Activated CD4-positive, alpha-beta memory T cell treated with anti-CD3 and anti-CD28 coated beads, Interleukin-2, amount 10 ng/mL, durations not matched to agents 7 days and 5 days (primary cell): ENCODE measurements around the gene IPO13. TPM values are rescaled to one million over a fixed set of nuclear protein-coding genes. Genes with fewer than 3 reads are reported as not detected.

Experiments
- CTCF ChIA-PET: fragments of 350-600 bp; sonication (Branson Sonifier 250); formaldehyde crosslinking; loops from one replicate; lab custom pipeline; 2021; ENCODE audit warnings: antibody characterized with exemption, inconsistent platforms; lab: Charles Lee
- POLR2A ChIA-PET: fragments of 350-600 bp; sonication (Branson Sonifier 250); formaldehyde crosslinking; loops from one replicate; lab custom pipeline; 2021; ENCODE audit warnings: antibody characterized with exemption; lab: Charles Lee
- DNase-seq: peaks from one replicate; pipeline ENCODE4 v3.0.0-alpha.2; 2020
- H3K27ac Mint-ChIP-seq: one replicate; pipeline ENCODE4 v1.8.0; 2021; ENCODE audit warnings: mild to moderate bottlenecking, mixed read lengths
- H3K27me3 Mint-ChIP-seq: one replicate; pipeline ENCODE4 v1.8.0; 2021; ENCODE audit warnings: mixed read lengths
- H3K36me3 Mint-ChIP-seq: one replicate; pipeline ENCODE4 v1.8.0; 2021; ENCODE audit warnings: low read depth, mixed read lengths
- H3K4me1 Mint-ChIP-seq: one replicate; pipeline ENCODE4 v1.8.0; 2021; ENCODE audit warnings: mixed read lengths
- H3K4me3 Mint-ChIP-seq: one replicate; pipeline ENCODE4 v1.8.0; 2021; ENCODE audit warnings: mild to moderate bottlenecking, mixed read lengths
- H3K9me3 Mint-ChIP-seq: one replicate; pipeline ENCODE4 v1.8.0; 2021; ENCODE audit warnings: mixed read lengths
- total RNA-seq, 2 experiments: library from RNA; stranded (reverse); gene quantifications; one replicate each; pipeline ENCODE4 v1.2.3, GENCODE V29; 2021

Gene IPO13
- total RNA-seq, 2 experiments from 2014 or later = 21.5 to 23.5 TPM

DNA sequence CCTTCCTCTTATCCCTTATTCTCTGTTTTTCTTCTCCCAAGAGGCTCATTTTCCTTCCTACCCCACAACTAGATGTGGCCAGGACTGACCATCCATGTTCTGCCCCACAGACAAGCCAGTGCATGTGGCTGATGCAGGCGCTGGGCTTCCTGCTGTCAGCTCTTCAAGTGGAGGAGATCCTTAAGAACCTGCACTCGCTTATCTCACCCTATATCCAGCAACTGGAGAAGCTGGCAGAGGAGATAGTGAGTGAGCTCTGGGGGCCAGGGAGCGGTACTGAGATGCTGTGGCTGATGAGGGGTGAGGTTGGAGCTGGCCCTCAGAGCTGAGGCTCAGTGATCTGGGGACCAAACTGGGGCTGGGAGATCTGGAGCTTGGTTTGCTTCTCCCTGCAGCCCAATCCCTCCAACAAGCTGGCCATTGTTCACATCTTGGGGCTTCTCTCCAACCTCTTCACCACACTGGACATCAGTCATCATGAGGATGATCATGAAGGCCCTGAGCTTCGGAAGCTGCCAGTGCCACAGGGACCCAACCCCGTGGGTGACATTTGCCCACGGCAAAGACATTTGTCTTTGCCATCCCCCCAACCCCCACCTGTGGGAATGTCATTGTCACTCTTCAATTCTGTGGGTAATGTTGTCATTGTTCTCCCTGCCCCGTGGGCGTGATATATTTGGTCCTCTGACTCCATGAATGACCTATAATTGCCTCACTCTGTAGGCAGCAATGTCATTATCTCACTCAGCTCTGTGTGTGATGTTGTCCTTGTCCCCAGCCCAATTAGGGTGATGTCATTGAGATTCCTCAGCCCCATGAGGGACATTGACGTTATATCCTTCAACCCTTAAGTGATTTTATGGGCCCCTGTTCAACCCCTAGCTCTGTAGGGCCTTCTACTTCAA is 11.9 kb downstream of the IPO13 start:
- Mint-ChIP-seq H3K36me3 (peaks cover 10% of the 10 kb centered on the region), H3K9me3 (no peaks in the 10 kb centered on the region), H3K4me3 (no peak overlapping the region), H3K27ac (no peak overlapping the region), H3K27me3 (no peaks in the 10 kb centered on the region), H3K4me1 (peaks cover 3% of the 10 kb centered on the region)
- DNase-seq = no peak
- POLR2A ChIA-PET = interaction anchor here (1.1 to 2.3 kb wide), 2 partner anchors 11 to 12 kb away, joined by 3 to 7 read pairs; partner anchors contain the start of genes DPH2 and IPO13
- CTCF ChIA-PET = interaction anchor here (1.4 kb wide), 1 partner anchor 17 kb away, joined by 4 read pairs; the partner anchor contains the start of gene ATP6V0B

DNA sequence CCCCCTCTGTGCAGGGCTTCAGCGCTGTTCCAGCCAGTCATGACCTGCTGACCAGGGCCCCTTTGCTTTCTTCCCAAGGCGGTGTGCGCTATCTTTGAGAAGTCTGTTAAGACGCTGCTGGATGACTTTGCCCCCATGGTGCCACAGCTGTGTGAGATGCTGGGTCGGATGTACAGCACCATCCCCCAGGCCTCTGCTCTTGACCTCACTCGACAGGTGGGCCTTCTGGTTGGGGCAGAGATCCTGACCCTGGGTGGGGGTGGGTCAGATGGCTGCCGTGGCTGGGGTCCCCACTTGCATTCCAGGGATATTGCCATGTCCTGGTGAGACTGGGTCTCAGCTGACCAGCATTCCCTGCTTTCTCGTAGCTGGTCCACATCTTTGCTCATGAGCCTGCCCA is 14.0 kb downstream of the IPO13 start:
- DNase-seq = no peak
- H3K4me1 Mint-ChIP-seq = peaks cover 3% of the 10 kb centered on the region
- ChIA-PET CTCF (no interaction called here), POLR2A (no interaction called here)
- no peak overlapping the region for H3K27ac Mint-ChIP-seq
- no peaks in the 10 kb centered on the region for H3K9me3 Mint-ChIP-seq
- no peaks in the 10 kb centered on the region for H3K27me3 Mint-ChIP-seq
- H3K36me3 Mint-ChIP-seq = peaks cover 10% of the 10 kb centered on the region
- H3K4me3 Mint-ChIP-seq = no peak overlapping the region

DNA sequence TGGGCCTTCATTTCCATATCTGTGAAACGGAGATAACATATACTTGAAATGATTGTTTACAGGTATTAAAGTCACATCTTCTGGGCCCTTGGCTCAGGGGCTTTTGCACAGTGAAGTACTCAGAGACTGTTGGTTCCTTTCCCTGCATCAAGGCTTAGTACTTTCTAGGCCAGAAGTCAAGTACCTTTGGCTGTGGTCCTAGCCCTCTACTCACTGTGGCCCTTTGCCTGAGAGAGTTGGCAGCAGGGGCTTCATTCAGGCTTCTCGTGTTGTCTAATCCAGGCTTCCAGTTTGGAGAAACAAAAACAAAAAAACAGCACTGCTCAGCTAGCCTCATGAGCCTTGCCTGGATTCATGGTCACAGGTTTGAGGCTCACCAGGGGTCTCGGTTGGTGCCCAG is 14.9 kb downstream of the IPO13 start:
- ChIA-PET POLR2A (no interaction called here), CTCF (no interaction called here)
- peaks cover 10% of the 10 kb centered on the region for H3K36me3 Mint-ChIP-seq
- H3K9me3 Mint-ChIP-seq = no peaks in the 10 kb centered on the region
- no peak overlapping the region for H3K27ac Mint-ChIP-seq
- peaks cover 3% of the 10 kb centered on the region for H3K4me1 Mint-ChIP-seq
- no peak overlapping the region for H3K4me3 Mint-ChIP-seq
- no peaks in the 10 kb centered on the region for H3K27me3 Mint-ChIP-seq
- no peak for DNase-seq

- CTCF ChIA-PET = no interaction called here
- Mint-ChIP-seq H3K4me1 (peaks cover 3% of the 10 kb centered on the region), H3K27me3 (no peaks in the 10 kb centered on the region), H3K4me3 (no peak overlapping the region), H3K27ac (no peak overlapping the region), H3K36me3 (peaks cover 8% of the 10 kb centered on the region), H3K9me3 (no peaks in the 10 kb centered on the region)
- POLR2A ChIA-PET = no interaction called here
- DNase-seq = no peak
Measured at GRCh38 chr1:43962324-43962723, 15.6 kb downstream of the IPO13 start.

- peaks cover 3% of the 10 kb centered on the region for H3K4me1 Mint-ChIP-seq
- H3K27me3 Mint-ChIP-seq = no peaks in the 10 kb centered on the region
- ChIA-PET POLR2A (no interaction called here), CTCF (no interaction called here)
- H3K27ac Mint-ChIP-seq = no peak overlapping the region
- no peak for DNase-seq
- H3K4me3 Mint-ChIP-seq = no peak overlapping the region
- peaks cover 6% of the 10 kb centered on the region for H3K36me3 Mint-ChIP-seq
- H3K9me3 Mint-ChIP-seq = no peaks in the 10 kb centered on the region
Measured at GRCh38 chr1:43963006-43963405, 16.3 kb downstream of the IPO13 start.

DNA sequence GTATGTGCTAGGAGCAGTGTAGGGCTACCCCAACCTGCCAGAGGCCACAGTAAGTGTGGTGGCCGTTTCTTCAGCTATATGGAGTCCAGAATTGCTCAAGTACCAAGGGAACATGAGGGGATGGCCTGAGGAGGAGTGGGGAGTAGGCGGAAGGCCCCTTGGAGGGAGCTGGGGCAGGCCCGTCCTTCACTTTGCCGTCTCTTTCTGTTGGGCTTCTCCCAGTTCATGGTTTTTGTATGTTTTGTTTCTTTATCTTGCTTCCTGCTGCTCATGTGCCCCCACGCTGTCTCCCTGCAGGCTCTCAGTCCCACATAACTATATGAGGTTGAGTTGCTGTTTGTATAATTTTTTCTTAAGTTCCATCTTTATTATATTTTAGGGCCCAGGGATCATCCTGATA is 17.1 kb downstream of the IPO13 start:
- H3K4me1 Mint-ChIP-seq = peaks cover 6% of the 10 kb centered on the region
- H3K27me3 Mint-ChIP-seq = no peaks in the 10 kb centered on the region
- ChIA-PET CTCF (interaction anchor here (0.6 to 1.2 kb wide), 2 partner anchors 31 to 40 kb away, joined by 3 read pairs; no protein-coding TSS in a partner anchor), POLR2A (interaction anchor here (1.1 kb wide), 1 partner anchor 11 kb away, joined by 3 read pairs; the partner anchor contains the start of gene ATP6V0B)
- no peak overlapping the region for H3K4me3 Mint-ChIP-seq
- no peaks in the 10 kb centered on the region for H3K9me3 Mint-ChIP-seq
- H3K27ac Mint-ChIP-seq = no peak overlapping the region
- H3K36me3 Mint-ChIP-seq = peaks cover 6% of the 10 kb centered on the region
- DNase-seq = no peak

DNA sequence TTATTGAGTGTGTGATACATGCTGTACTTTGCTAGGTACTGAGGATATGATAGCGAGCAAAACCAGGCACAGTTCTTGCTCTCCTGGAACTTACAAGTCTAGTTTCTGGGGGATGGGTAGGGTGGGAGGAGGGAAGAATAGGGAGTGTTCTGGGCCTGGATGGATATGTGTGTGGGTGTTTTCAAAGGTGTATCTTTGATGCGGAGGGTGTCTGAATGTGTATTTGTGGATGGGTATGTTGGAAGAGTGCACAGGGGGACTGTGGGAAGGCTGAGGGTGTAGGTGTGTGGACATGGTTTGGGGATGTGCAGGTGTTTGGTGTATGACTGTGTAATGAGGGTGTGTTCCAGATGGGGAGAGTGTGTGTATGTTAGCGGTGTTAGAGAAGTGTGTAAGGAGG is 18.6 kb downstream of the IPO13 start:
- CTCF ChIA-PET = no interaction called here
- POLR2A ChIA-PET = no interaction called here
- no peak for DNase-seq
- Mint-ChIP-seq H3K27me3 (no peaks in the 10 kb centered on the region), H3K4me3 (no peak overlapping the region), H3K9me3 (no peaks in the 10 kb centered on the region), H3K4me1 (peaks cover 19% of the 10 kb centered on the region), H3K27ac (no peak overlapping the region), H3K36me3 (peaks cover 6% of the 10 kb centered on the region)

GRCh38 chr1:43968348-43968948 is 21.7 kb downstream of the IPO13 start:
- POLR2A ChIA-PET = interaction anchor here (2.4 kb wide), 1 partner anchor 22 kb away, joined by 11 read pairs; the partner anchor contains the start of gene IPO13
- no peak overlapping the region for H3K27ac Mint-ChIP-seq
- H3K4me1 Mint-ChIP-seq = peaks cover 29% of the 10 kb centered on the region
- CTCF ChIA-PET = interaction anchor here (1.0 kb wide), 1 partner anchor 34 kb away, joined by 4 read pairs; no protein-coding TSS in a partner anchor
- no peak overlapping the region for H3K4me3 Mint-ChIP-seq
- peaks cover 6% of the 10 kb centered on the region for H3K36me3 Mint-ChIP-seq
- H3K27me3 Mint-ChIP-seq = no peaks in the 10 kb centered on the region
- no peaks in the 10 kb centered on the region for H3K9me3 Mint-ChIP-seq
- peak; percentile 44 for DNase-seq

- CTCF ChIA-PET = interaction anchor here (0.8 to 1.8 kb wide), 4 partner anchors 15 to 206 kb away, joined by 3 to 9 read pairs (median 4); no protein-coding TSS in a partner anchor
- Mint-ChIP-seq H3K36me3 (peaks cover 9% of the 10 kb centered on the region), H3K27ac (no peak overlapping the region), H3K4me1 (peaks cover 38% of the 10 kb centered on the region), H3K27me3 (no peaks in the 10 kb centered on the region), H3K4me3 (peak overlapping the region; percentile 92), H3K9me3 (no peaks in the 10 kb centered on the region)
- POLR2A ChIA-PET = interaction anchor here (1.1 to 3.0 kb wide), 6 partner anchors 11 to 752 kb away, joined by 3 to 20 read pairs (median 4); partner anchors contain the start of genes IPO13 and KDM4A
- no peak for DNase-seq
Measured at GRCh38 chr1:43969416-43969745, 22.6 kb downstream of the IPO13 start.

GRCh38 chr1:43969746-43970466 is 23.2 kb downstream of the IPO13 start, which contains the start of gene DPH2:
Gene DPH2 (plus strand): TSS chr1:43970010. CDS start chr1:43970176, 166 bp downstream.
- peaks cover 41% of the 10 kb centered on the region for H3K4me1 Mint-ChIP-seq
- no peaks in the 10 kb centered on the region for H3K27me3 Mint-ChIP-seq
- peaks cover 9% of the 10 kb centered on the region for H3K36me3 Mint-ChIP-seq

GRCh38 chr1:43970502-43970901 is 23.8 kb downstream of the IPO13 start:
- ChIA-PET POLR2A (interaction anchor here (1.1 to 3.0 kb wide), 6 partner anchors 9 to 751 kb away, joined by 3 to 20 read pairs (median 4); partner anchors contain the start of genes IPO13 and KDM4A), CTCF (interaction anchor here (0.8 to 1.8 kb wide), 6 partner anchors 16 to 36 kb away, joined by 3 to 9 read pairs (median 4); no protein-coding TSS in a partner anchor)
- Mint-ChIP-seq H3K27ac (peak overlapping the region; percentile 73), H3K9me3 (no peaks in the 10 kb centered on the region), H3K4me3 (peak overlapping the region; percentile 92), H3K4me1 (peaks cover 41% of the 10 kb centered on the region), H3K36me3 (peaks cover 9% of the 10 kb centered on the region), H3K27me3 (no peaks in the 10 kb centered on the region)
- no peak for DNase-seq

More at GRCh38 chr1:43969746-43970466, 23.2 kb downstream of the IPO13 start, which contains the start of gene DPH2:
- Mint-ChIP-seq H3K4me3 (peak within 1 kb of the TSS; percentile 92), H3K9me3 (no peaks in the 10 kb centered on the region), H3K27ac (peak within 1 kb of the TSS; percentile 73)
- POLR2A ChIA-PET = interaction anchor here (1.1 to 3.0 kb wide), 6 partner anchors 10 to 752 kb away, joined by 3 to 20 read pairs (median 4); partner anchors contain the start of genes IPO13 and KDM4A
- CTCF ChIA-PET = interaction anchor here (0.8 to 1.8 kb wide), 7 partner anchors 15 to 206 kb away, joined by 3 to 9 read pairs (median 4); no protein-coding TSS in a partner anchor
- DNase-seq = peak; percentile 97

DNA sequence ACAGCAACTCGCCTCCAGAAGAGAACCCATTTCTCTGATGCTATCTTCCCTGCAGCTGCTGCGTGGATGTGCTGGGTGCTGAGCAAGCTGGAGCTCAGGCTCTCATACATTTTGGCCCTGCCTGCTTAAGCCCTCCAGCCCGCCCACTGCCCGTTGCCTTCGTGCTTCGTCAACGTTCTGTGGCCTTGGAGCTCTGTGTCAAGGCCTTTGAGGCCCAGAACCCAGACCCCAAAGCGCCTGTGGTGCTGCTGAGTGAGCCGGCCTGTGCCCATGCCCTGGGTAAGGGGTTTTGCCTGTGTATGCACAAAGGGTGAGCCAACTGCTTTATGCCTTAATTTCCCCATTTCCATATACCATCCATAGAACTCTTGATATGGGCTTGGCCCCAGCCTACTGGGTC is 24.2 kb downstream of the IPO13 start:
- H3K27ac Mint-ChIP-seq = no peak overlapping the region
- H3K4me1 Mint-ChIP-seq = peaks cover 44% of the 10 kb centered on the region
- H3K9me3 Mint-ChIP-seq = no peaks in the 10 kb centered on the region
- POLR2A ChIA-PET = interaction anchor here (1.5 to 3.0 kb wide), 4 partner anchors 9 to 321 kb away, joined by 4 to 20 read pairs (median 5); partner anchors contain the start of genes IPO13 and KDM4A
- CTCF ChIA-PET = interaction anchor here (0.8 to 1.8 kb wide), 5 partner anchors 16 to 36 kb away, joined by 3 to 9 read pairs (median 4); no protein-coding TSS in a partner anchor
- peaks cover 11% of the 10 kb centered on the region for H3K36me3 Mint-ChIP-seq
- no peaks in the 10 kb centered on the region for H3K27me3 Mint-ChIP-seq
- H3K4me3 Mint-ChIP-seq = peak overlapping the region; percentile 92
- no peak for DNase-seq
